SK-N-SH (cell line): Measurements from ENCODE around the gene LGR5.

ENCODE experiments used
- CHD2 ChIP-seq: fragments of 150-350 bp; IDR thresholded peaks from 2 replicates; pipeline ENCODE4 v1.6.1; 2018; ENCODE audit warnings: low read length; ENCODE audit not compliant: partially characterized antibody
- EP300 ChIP-seq, 2 experiments: IDR thresholded peaks; 2 replicates each; pipeline versions ENCODE4 v1.4.0 to v1.6.1; 2012; ENCODE audit warnings: borderline replicate concordance in 1 of 2, low read depth in 1 of 2, low read length in 1 of 2
- FOXJ3 ChIP-seq: sonication (generic); formaldehyde crosslinking; IDR thresholded peaks from 2 replicates; pipeline ENCODE4 v1.5.1; 2020; ENCODE audit warnings: mild to moderate bottlenecking, missing genetic modification reagents
- GABPA ChIP-seq: IDR thresholded peaks from 2 replicates; pipeline ENCODE4 v1.4.0; 2012; ENCODE audit warnings: low read depth, mild to moderate bottlenecking
- MAX ChIP-seq: IDR thresholded peaks from 2 replicates; pipeline ENCODE4 v1.4.0; 2012; ENCODE audit warnings: low read depth
- MXI1 ChIP-seq: IDR thresholded peaks from 2 replicates; pipeline ENCODE4 v1.6.1; 2012; ENCODE audit warnings: mild to moderate bottlenecking, low read depth, low read length, improper control_type of control experiment
- POLR2AphosphoS5 ChIP-seq: IDR thresholded peaks from 2 replicates; pipeline ENCODE4 v1.6.1; 2012; ENCODE audit warnings: low read depth, low read length
- SIN3A ChIP-seq: IDR thresholded peaks from 2 replicates; pipeline ENCODE4 v1.6.1; 2012; ENCODE audit warnings: low read depth, mild to moderate bottlenecking, low read length, moderate library complexity, borderline replicate concordance
- SMC3 ChIP-seq: IDR thresholded peaks from 2 replicates; pipeline ENCODE4 v1.6.1; 2012; ENCODE audit warnings: low read depth, low read length, improper control_type of control experiment
- TAF1 ChIP-seq: IDR thresholded peaks from 2 replicates; pipeline ENCODE4 v1.6.1; 2012; ENCODE audit warnings: low read depth, mild to moderate bottlenecking, low read length, moderate library complexity, borderline replicate concordance
- USF1 ChIP-seq: IDR thresholded peaks from 2 replicates; pipeline ENCODE4 v1.4.0; 2012; ENCODE audit warnings: low read depth, borderline replicate concordance
- YY1 ChIP-seq: IDR thresholded peaks from 2 replicates; pipeline ENCODE4 v1.4.0; 2012; ENCODE audit warnings: low read depth, mild to moderate bottlenecking
- TF ChIP-seq, protein P1 (sequence below): fragments of 200-600 bp; sonication (generic); IDR thresholded peaks from 2 replicates; pipeline ENCODE4 v1.6.1; 2017; ENCODE audit warnings: antibody characterized with exemption, mild to moderate bottlenecking, moderate library complexity

GRCh38 chr12:71587012-71587411, 147.4 kb downstream of the LGR5 start:
- TF ChIP-seq, protein P1, sequence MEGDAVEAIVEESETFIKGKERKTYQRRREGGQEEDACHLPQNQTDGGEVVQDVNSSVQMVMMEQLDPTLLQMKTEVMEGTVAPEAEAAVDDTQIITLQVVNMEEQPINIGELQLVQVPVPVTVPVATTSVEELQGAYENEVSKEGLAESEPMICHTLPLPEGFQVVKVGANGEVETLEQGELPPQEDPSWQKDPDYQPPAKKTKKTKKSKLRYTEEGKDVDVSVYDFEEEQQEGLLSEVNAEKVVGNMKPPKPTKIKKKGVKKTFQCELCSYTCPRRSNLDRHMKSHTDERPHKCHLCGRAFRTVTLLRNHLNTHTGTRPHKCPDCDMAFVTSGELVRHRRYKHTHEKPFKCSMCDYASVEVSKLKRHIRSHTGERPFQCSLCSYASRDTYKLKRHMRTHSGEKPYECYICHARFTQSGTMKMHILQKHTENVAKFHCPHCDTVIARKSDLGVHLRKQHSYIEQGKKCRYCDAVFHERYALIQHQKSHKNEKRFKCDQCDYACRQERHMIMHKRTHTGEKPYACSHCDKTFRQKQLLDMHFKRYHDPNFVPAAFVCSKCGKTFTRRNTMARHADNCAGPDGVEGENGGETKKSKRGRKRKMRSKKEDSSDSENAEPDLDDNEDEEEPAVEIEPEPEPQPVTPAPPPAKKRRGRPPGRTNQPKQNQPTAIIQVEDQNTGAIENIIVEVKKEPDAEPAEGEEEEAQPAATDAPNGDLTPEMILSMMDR = no peak
- TF ChIP-seq POLR2AphosphoS5 (no peak), YY1 (no peak), FOXJ3 (CRISPR knock-in tag) (no peak), USF1 (no peak), TAF1 (no peak), MXI1 (no peak), CHD2 (no peak), SMC3 (no peak), GABPA (no peak), SIN3A (no peak), MAX (no peak), EP300 (IDR thresholded peaks at IDR 0.05; ENCODE audit: borderline replicate concordance in 1 of 2, low read depth in 1 of 2, low read length in 1 of 2) (no peak)
